D341Med (cell line): ENCODE measurements around the gene MYCBPAP.

Source experiments
- DNase-seq: peaks from one replicate; pipeline ENCODE4 v3.0.0; 2012; ENCODE audit warnings: low spot score

The MYCBPAP gene

DNA sequence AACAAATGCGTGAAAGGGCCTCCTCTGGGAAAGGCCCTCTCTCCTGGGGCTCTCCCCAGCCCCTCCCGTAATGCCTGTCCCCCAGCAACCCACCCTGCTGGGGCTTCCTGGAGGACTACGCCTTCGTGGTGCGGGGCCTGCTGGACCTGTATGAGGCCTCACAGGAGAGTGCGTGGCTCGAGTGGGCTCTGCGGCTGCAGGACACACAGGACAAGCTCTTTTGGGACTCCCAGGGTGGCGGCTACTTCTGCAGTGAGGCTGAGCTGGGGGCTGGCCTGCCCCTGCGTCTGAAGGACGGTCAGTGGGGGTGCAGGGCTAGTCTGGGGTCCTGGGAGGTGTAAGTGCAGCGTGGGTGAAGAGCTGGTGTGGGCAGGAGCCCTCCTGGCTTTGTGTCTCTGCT lies 43.6 kb downstream of the MYCBPAP start:
- no peak for DNase-seq

DNA sequence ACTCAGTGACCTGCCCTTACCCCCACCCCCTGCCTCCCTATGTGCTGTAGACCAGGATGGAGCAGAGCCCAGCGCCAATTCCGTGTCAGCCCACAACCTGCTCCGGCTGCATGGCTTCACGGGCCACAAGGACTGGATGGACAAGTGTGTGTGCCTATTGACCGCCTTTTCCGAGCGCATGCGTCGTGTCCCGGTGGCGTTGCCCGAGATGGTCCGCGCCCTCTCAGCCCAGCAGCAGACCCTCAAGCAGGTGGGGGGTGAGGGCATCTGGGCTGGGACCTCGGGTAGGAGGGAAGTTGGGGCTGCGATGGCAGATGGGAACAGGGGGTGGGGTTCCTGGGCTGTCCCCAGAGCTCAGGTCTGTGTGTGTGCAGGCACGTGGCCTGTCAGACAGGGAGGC lies 46.0 kb downstream of the MYCBPAP start:
- no peak for DNase-seq

DNA sequence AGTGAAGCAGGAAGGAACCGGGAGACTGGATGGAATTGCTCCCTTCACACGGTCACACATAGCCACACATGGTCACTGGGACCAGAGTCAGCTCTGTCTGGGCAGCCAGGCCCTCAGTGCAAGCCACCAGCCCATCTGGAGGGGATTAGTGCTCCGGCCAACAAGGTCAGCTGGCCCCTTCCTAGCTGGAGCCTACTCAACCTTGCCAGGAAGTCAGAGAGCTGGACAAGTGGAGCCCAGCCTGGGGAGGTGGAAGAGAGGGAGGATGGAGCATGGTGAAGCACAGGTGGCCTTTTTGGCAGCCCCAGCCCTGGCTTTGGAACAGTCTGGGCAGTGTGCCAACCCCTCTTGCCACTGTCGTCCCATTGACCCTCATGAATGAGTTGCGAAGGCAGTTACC lies 48.6 kb downstream of the MYCBPAP start:
- DNase-seq, result no peak

DNA sequence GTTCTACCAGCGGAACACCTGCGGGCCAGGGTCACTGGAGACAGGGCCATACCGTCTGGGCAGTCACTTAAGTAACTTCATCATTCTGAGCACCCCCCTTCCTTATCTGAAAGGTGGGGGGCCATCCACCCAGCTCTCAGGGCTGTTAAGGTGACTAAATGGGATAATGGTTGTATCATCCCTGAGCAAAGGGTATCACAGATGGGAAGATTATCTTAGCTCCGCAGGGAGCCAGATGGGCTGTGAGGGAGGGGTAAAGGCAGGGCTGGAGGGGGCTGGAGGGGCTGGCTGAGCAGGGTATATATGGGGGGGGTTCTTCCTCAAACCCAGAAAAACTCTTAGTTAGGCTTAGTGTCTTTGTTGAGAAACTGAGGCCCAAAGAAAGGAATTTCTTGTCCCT lies 49.4 kb downstream of the MYCBPAP start:
- peak; percentile 85 for DNase-seq

DNA sequence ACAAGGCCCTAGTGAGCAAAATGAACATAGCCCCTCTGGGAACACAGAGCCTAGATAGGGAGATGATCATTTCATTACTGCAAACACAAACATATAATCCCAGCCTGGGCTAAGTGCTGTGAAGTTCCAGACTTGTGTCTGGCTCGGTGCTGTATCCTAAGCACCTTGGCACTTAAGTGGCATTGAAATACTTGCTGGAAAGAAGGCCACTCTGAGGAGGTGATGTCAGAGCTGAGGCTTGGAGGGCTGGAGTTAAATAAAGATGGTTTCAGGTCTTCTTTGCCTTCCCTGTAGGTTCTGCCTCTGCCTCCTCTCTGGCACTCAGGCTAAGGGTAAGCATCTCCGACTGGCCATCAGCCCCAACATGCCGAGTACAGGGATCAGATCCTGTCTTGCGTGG lies 49.9 kb downstream of the MYCBPAP start:
- DNase-seq, result no peak

DNA sequence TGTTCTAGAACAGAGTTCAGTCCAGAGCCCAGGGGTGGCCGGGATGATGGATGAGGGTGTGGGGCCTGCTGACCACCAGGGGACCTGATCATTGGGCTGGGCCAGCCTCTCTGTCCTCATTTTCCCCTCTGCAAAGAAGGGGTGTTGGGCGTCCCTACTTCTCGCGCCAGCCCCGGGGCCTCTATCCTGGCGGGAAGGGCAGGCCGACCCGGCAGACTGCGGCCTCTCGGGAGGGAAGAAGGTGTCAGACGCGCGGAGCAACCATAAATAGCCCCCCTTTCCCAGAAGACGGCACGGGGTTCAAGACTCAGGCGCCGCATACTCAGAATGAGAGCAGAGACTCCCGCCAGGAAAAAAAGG lies 50.3 kb downstream of the MYCBPAP start:
- DNase-seq, result no peak

DNA sequence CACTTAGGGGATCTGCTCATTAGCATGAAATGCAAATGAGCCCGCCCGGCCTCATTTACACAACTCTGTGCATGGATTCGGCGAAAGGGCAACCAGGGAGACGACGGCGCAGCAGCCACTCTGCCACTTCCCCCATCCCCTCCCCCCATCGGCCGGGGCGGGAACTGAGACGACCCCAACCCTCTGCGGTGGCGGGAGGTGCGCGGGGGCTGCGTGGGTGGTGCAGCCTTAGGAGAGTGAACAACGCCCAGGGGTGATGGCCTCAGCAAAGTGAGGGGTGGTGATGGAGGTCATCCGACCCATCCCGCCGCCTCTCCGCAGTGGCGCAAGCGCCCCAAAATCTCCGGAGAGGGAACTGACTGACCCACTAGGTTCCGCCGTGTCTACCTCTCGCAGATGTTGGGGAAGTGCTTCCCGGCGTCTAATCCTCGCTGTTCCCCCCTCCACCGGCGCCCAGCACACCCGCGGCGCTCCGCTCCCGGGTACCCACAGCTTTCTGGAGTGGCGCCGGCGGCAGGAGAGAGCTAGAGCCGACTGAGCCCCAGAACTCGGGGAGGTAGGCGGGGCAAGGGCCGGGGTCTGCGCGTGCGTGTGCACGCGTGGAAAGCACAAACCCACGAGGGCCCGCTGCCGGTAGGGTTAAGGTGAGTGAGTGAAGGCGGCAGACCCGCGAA lies 50.8 kb downstream of the MYCBPAP start:
- DNase-seq, result peak; percentile 84

DNA sequence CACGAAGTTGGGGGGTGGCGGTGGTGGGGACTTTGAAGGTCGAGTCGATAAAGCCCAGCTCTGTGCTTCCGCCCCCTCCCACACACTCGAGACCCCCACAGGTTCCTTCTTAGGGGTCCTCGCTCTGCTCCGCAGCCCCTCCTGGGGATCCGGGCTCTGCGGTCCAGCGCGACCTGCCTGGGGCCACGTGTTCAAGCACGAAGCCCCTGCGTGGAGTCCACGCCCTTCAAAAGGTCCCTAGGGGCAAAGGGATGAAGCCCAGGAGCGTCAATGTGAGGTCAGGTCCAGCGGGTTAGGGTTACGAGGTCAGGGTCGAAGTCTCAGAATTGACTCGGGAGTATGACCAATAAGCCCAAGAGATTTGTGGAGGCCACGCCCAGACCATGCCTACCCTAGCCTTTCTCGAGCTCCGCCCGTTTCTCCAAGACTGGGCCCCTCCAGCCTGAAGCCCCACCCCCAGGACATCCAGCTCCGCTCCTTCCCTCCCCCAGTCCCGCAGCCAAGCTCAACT lies 51.5 kb downstream of the MYCBPAP start:
- peak; percentile 87 for DNase-seq

DNA sequence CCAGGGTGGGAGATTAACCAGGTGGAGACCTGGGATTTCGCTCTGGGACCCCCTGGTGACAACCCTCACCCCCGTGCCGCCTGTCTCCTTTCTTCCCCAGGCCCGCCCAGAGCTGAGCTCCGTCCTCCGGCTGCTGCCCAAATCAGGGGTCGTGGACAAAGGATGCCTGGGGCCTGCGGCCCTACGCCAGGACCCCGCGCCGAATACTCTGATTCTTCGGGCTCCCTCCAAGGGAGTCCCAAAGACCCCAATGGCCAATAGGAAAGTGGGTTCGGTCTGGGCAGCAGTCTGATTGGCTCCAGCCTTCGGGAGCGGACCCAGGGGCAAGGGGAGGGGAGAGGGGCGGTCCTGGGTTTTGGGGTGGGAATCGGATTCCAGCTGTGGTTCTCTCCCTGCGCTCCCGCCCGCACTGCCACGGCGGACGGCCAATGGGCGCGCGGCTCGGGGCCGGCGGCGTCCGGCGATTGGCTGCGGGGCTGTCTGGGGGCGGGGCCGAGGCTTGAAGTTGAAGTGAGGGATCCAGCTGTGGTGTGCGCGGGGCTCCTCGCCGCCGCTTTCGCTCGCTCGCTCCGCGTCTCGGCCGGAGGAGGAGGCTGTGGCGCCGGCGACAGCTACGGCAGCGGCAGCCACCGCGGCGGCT lies 52.1 kb downstream of the MYCBPAP start, which contains the start of gene CACNA1G:
Gene CACNA1G, plus strand, starts transcription at position 531 of the 640 bp plus-strand sequence. CDS start 745 bp downstream, outside the sequence.
- peak; percentile 98 for DNase-seq

DNA sequence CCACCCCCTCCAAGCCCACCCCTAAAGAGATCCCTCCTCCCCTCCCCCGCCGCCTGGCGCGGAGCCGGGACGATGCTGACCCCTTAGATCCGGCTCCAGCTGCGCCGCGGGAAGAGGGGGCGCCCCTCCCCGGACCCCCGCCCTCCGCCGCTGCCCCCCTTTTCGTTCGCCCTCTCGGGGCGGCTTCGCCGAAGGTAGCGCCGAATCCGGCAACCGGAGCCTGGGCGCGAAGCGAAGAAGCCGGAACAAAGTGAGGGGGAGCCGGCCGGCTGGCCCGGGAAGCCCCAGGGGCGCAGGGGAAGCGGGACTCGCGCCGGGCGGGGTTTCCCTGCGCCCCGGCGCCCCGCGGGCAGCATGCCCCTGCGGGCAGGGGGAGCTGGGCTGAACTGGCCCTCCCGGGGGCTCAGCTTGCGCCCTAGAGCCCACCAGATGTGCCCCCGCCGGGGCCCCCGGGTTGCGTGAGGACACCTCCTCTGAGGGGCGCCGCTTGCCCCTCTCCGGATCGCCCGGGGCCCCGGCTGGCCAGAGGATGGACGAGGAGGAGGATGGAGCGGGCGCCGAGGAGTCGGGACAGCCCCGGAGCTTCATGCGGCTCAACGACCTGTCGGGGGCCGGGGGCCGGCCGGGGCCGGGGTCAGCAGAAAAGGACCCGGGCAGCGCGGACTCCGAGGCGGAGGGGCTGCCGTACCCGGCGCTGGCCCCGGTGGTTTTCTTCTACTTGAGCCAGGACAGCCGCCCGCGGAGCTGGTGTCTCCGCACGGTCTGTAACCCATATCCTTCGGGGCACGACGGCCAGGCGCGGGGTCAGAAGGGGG lies 52.9 kb downstream of the MYCBPAP start:
- DNase-seq, result no peak

DNA sequence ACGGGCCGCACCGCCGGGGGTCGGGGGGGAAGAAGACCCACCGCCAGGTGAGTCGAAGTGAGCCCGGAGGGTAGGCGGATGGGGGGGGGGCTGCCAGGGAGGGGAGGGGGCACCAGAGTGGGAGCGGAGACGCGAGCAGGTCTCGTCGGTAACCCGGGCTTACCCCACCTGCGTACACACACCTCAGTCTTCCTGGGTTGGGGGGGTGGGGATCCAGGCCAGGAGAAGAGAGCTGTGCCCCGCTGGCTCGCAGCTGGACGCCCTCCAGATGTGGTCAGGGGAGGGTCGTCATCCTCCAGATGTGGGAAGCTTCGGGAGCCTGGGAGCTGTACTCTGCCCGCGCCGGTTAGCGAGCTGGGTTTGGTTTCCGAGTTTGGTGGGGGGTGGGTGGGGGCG lies 53.5 kb downstream of the MYCBPAP start:
- DNase-seq, result no peak

DNA sequence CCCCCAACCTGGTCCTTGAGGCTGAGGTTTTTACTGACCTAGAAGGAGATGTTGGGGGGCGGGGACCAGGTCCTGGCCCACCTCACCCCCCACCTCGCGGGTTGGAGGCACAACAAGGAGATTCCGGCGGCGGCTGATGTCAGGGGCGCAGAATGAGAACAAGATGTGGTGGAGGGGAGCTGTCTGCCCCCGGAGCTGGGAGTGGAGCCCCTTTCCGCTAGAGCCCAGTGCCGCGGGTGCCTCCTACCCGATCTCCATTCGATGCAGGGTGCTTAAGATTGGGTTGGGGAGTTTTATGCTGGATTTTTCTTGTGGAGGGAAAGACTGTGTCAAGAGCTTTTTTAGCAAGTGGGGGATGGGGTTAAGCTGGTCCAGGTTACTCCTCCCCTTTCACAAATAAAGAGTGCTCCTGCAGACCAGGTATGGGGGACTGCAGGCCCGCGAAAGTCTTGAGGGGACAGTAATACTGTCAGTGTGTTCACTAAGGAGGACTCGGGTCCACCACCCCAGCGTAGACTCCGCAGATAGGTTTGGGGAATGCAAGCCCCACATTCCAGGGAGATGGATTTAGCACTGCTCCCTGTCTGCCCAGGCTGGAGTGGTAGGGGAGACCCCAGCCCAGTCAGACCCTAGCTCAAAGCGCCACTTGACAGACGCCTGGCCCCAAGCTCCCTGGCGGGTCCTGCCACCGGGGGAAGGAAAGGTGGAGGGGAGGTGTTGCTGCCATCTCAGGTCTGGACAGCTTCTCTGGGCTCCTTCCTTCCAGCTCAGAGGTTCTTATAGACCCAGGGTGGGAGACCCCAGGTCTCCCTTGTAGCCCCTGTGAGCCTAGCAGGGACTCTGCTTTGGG lies 54.2 kb downstream of the MYCBPAP start:
- no peak for DNase-seq

DNA sequence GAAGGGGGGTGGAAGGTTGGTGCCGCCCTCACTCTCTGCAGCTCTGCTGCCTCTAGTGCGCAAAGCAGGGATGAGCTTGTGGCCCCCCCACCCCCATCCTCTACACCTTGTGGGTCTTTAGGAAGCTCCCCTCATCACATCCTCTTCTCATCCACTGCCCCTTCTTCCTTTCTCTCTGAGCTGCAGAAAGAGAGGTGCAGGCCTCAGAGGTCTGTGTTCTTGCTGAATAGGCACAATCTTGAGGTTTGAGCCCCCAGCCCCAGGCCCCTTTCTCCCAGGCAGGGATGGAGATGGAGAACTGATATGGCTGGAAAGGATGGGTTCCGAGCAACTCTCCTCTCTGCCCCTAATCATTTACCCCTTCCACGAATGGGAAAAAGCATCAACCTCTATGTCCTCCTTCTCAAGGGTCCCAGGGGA lies 54.9 kb downstream of the MYCBPAP start:
- no peak for DNase-seq

DNA sequence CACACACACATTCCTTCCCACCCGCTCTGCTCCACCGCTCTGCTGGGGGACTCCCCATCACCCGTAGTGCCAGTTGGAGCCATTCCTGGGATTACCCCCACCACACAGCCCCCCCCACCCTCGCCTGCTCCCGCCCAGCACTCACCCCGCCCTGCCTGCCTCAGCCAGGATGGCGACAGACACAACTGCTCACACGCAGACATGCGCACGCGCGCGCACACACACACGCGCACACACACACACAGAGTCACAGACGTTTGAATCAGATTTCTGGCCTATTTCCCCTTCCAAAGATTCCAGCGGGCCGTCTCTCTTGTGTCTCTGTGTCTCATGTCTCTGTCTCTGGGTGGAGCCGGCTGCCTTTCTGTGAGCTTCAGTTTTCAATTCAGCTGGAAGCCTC lies 56.7 kb downstream of the MYCBPAP start:
- DNase-seq, result peak; percentile 76

DNA sequence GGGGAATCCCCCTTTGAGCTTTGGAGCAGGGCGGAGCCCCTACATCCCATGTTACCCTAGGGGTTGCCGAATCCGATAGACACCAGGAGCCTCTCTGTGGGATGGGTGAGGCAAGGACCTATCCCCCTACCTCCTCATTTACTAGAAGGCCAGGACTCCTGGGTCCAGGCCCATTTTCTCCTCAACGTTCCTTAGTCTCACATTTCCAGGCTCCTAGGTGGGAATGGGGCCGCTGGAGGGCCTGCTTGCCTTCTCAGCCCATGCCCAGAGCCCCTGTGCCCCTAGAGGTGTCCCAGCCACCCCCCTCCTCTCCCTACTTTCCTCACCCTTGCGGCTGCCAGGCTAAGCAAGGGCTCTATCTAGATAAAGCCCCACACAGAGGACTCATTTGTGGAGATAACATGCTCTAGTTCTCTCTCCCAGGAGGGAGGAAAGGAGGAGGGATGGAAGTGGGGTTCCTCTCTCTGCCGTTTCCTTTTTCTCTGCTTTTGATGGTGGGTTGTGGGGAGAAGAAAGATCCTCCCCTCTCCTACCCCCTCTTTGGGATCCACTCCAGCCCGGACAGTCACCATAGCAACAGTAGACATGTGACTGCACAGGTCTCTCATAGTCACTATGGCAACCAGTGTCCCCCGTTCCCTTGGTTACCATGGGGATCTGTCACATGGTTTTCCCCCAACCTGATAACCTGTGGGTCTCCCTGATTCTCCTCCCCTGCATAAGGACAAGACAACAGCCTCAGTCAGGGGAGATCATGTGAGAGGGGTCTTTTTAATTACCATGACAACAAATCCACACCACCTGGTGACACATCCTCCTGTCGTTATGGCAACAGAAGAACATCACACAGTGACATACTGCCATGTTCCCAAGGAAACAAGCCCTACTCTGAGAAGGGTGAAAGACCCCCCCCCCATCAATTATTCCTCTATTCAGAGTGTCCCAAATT lies 57.4 kb downstream of the MYCBPAP start:
- peak; percentile 65 for DNase-seq

DNA sequence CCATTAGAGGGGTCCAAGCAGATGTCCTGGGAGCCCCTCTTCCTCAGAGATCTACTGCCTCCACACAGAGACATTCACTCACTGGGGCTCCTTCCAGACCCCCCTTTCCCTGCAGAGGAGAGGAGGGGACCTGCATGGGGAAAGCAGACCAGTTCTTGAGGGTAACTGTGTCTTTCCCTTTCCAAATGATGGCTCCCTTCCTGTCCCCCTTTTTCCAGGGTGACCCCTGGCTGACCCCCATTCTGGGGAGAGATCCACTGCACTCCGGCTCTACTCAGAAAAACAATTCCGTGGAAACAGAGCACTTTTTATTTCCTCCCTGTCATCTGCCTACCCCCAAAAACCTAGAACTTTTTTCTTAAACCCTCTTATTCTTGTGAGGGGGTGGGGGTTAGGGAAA lies 58.6 kb downstream of the MYCBPAP start:
- DNase-seq, result no peak

DNA sequence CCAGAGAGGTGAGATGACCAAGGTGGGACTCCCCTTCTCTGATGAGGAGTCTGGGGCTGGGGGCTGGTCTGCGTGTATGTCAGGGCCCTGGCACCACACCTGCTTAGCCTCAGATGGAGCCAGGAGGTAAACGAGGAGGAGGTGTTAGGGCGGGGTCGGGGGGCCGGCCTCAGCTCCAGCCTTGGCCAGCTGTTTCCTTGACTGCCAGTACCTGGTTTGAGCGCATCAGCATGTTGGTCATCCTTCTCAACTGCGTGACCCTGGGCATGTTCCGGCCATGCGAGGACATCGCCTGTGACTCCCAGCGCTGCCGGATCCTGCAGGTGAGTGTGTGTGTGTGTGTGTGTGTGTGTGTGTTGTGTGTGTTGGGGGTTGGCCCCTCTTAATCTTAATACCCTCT lies 60.4 kb downstream of the MYCBPAP start:
- no peak for DNase-seq

DNA sequence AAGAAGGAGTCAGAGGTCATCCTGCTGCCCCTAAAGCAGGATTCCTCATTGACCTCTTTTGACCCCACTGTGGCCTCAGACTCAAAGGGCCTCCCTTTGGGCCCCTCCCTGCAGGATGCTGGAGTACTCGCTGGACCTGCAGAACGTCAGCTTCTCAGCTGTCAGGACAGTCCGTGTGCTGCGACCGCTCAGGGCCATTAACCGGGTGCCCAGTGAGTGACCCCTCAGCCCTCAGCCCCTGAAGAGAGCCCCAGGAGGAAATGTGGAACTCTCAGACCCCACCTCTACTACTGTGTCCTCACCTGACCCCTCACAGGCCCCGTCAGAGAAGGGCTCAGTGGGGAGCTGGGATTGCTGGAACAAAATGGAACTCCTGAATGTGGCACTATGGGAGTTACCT lies 61.4 kb downstream of the MYCBPAP start:
- DNase-seq, result no peak

DNA sequence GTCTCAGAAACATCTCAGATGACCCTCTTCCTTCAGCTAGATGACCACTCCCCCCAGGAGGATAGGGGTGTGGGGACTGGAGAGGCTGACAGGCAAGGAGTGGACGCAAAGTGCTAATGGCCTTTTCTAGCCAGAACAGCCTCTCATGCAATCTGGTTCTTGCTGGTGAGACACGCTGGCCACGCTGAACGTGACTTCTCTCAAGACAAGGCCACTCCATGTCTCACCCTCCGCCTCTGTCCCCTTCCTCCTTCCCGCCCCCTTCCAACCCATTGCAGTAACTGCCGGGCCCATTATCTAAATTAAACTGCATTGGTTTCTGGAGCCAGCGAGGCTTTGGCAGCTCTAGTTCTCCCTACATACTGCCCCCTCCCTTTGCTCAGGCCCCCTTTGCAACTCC lies 61.8 kb downstream of the MYCBPAP start:
- DNase-seq, result no peak

DNA sequence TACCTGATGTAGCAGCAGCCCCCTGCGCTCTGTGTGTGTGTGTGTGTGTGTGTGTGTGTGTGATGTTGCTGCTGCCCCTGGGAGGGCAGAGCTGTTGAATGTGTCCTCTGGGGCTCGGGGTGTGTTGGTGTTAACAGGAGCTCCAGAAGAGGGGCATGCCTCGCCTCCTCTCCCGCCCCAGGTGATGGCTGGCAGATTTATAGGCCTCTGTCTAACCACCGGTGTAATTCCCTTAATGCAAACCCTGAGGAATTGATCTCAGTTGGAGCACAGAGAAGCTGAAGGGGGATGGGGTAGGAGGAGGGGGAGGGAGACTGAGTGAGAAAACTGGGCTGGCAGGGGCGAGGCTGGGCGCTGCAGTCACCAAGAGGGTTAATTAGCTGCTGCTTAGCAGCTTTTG lies 62.3 kb downstream of the MYCBPAP start:
- peak; percentile 76 for DNase-seq

DNA sequence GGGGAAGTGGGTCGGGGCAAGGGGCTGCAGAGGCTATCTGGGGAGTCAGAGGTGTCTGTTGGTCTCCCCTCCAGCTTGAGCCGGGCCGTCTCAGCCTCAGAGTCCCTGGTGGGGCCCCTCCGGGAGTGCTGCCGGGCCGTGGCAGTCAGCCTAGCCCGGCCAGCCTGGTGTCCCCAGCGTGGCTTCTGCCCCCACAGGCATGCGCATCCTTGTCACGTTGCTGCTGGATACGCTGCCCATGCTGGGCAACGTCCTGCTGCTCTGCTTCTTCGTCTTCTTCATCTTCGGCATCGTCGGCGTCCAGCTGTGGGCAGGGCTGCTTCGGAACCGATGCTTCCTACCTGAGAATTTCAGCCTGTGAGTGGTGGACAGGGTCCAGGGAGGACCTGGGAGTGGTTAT lies 63.4 kb downstream of the MYCBPAP start:
- DNase-seq, result no peak
